Measurements from ENCODE around the gene SLC48A1. TPM values are rescaled to one million over a fixed set of nuclear protein-coding genes. Genes with fewer than 3 reads are reported as not detected.
A peak's percentile ranks its signal among the peaks of the same experiment; 100 is the strongest.

Gene SLC48A1
- polyA plus RNA-seq (ENCODE audit: insufficient read length in 3 of 3): 10 to 100 TPM; 41.9 to 51.3 (median 47.4) TPM
- long read RNA-seq, donor 1, transcript SLC48A1-201 (3 exons, 3,010 nt): major isoform, 25 of 111 reads
- long read RNA-seq, donor 1, partial matches to known transcripts: 86 of 111 reads
- long read RNA-seq, donor 1, other reads (novel, unspliced or antisense): 0 of 111 reads
- long read RNA-seq, donor 2, transcript SLC48A1-201 (3 exons, 3,010 nt): major isoform, 27 of 56 reads
- long read RNA-seq, donor 2, partial matches to known transcripts: 29 of 56 reads
- long read RNA-seq, donor 2, other reads (novel, unspliced or antisense): 0 of 56 reads
- long read RNA-seq, donor 3, transcript SLC48A1-201 (3 exons, 3,010 nt): major isoform, 23 of 122 reads
- long read RNA-seq, donor 3, partial matches to known transcripts: 99 of 122 reads
- long read RNA-seq, donor 3, other reads (novel, unspliced or antisense): 0 of 122 reads
- long read RNA-seq, donor 4, transcript SLC48A1-201 (3 exons, 3,010 nt): major isoform, 18 of 18 reads
- long read RNA-seq, donor 4, partial matches to known transcripts: 0 of 18 reads
- long read RNA-seq, donor 4, other reads (novel, unspliced or antisense): 0 of 18 reads
- long read RNA-seq, donor 5: 0 reads
- long read RNA-seq, donor 6, transcript SLC48A1-201 (3 exons, 3,010 nt): major isoform, 28 of 97 reads
- long read RNA-seq, donor 6, partial matches to known transcripts: 68 of 97 reads
- long read RNA-seq, donor 6, other reads (novel, unspliced or antisense): 0 of 97 reads
- long read RNA-seq, donor 7, transcript SLC48A1-201 (3 exons, 3,010 nt): major isoform, 11 of 98 reads
- long read RNA-seq, donor 7, partial matches to known transcripts: 85 of 98 reads
- long read RNA-seq, donor 7, other reads (novel, unspliced or antisense): 0 of 98 reads
- long read RNA-seq, donor 8, transcript SLC48A1-201 (3 exons, 3,010 nt): major isoform, 47 of 54 reads
- long read RNA-seq, donor 8, partial matches to known transcripts: 6 of 54 reads
- long read RNA-seq, donor 8, other reads (novel, unspliced or antisense): 0 of 54 reads
- long read RNA-seq, donor 9, transcript SLC48A1-201 (3 exons, 3,010 nt): major isoform, 16 of 16 reads
- long read RNA-seq, donor 9, partial matches to known transcripts: 0 of 16 reads
- long read RNA-seq, donor 9, other reads (novel, unspliced or antisense): 0 of 16 reads
- long read RNA-seq, donor 10, transcript SLC48A1-201 (3 exons, 3,010 nt): major isoform, 33 of 41 reads
- long read RNA-seq, donor 10, partial matches to known transcripts: 7 of 41 reads
- long read RNA-seq, donor 10, other reads (novel, unspliced or antisense): 0 of 41 reads
- long read RNA-seq, donor 11, transcript SLC48A1-201 (3 exons, 3,010 nt): major isoform, 17 of 120 reads
- long read RNA-seq, donor 11, partial matches to known transcripts: 102 of 120 reads
- long read RNA-seq, donor 11, other reads (novel, unspliced or antisense): 0 of 120 reads
- long read RNA-seq, donor 12, transcript SLC48A1-201 (3 exons, 3,010 nt): major isoform, 19 of 86 reads
- long read RNA-seq, donor 12, partial matches to known transcripts: 67 of 86 reads
- long read RNA-seq, donor 12, other reads (novel, unspliced or antisense): 0 of 86 reads
- long read RNA-seq, donor 13: 0 reads
- long read RNA-seq, donor 14, transcript SLC48A1-201 (3 exons, 3,010 nt): major isoform, 9 of 14 reads
- long read RNA-seq, donor 14, partial matches to known transcripts: 5 of 14 reads
- long read RNA-seq, donor 14, other reads (novel, unspliced or antisense): 0 of 14 reads
- long read RNA-seq, donor 15, transcript SLC48A1-201 (3 exons, 3,010 nt): major isoform, 5 of 13 reads
- long read RNA-seq, donor 15, partial matches to known transcripts: 0 of 13 reads
- long read RNA-seq, donor 15, other reads (novel, unspliced or antisense): 8 of 13 reads
- long read RNA-seq, donor 16, transcript SLC48A1-201 (3 exons, 3,010 nt): major isoform, 54 of 111 reads
- long read RNA-seq, donor 16, partial matches to known transcripts: 50 of 111 reads
- long read RNA-seq, donor 16, other reads (novel, unspliced or antisense): 7 of 111 reads

- peak in 3 of 11 donors; percentile 57 to 70 (median 63) for DNase-seq (ENCODE audit: extremely low read depth in 1 of 11, low read depth in 9 of 11, low spot score in 4 of 11)
These were observed at the start of gene SLC48A1 for GRCh38 chr12:47773062-47773857. SLC48A1 (plus strand) TSS chr12:47773238; CDS start chr12:47773305, 67 bp downstream.

GRCh38 chr12:47725091-47725772, 47.8 kb upstream of the SLC48A1 start, which contains the start of gene ENDOU:
ENDOU (minus strand) TSS chr12:47725490; CDS start chr12:47725413, 77 bp downstream.
- no peak for DNase-seq (ENCODE audit: extremely low read depth in 1 of 11, low read depth in 9 of 11, low spot score in 4 of 11)

GRCh38 chr12:47725893-47726292, 47.1 kb upstream of the SLC48A1 start:
- DNase-seq (ENCODE audit: extremely low read depth in 1 of 11, low read depth in 9 of 11, low spot score in 4 of 11): no peak

GRCh38 chr12:47729233-47729632, 43.8 kb upstream of the SLC48A1 start:
- no peak for DNase-seq (ENCODE audit: extremely low read depth in 1 of 11, low read depth in 9 of 11, low spot score in 4 of 11)

GRCh38 chr12:47730341-47730744, 42.7 kb upstream of the SLC48A1 start:
- DNase-seq (ENCODE audit: extremely low read depth in 1 of 11, low read depth in 9 of 11, low spot score in 4 of 11): no peak

GRCh38 chr12:47731723-47732122, 41.3 kb upstream of the SLC48A1 start:
- no peak for DNase-seq (ENCODE audit: extremely low read depth in 1 of 11, low read depth in 9 of 11, low spot score in 4 of 11)

GRCh38 chr12:47732504-47732903, 40.5 kb upstream of the SLC48A1 start:
- DNase-seq (ENCODE audit: extremely low read depth in 1 of 11, low read depth in 9 of 11, low spot score in 4 of 11): no peak

- DNase-seq (ENCODE audit: extremely low read depth in 1 of 11, low read depth in 9 of 11, low spot score in 4 of 11): no peak
These were observed 39.9 kb upstream of the SLC48A1 start for GRCh38 chr12:47733142-47733541.

- DNase-seq (ENCODE audit: extremely low read depth in 1 of 11, low read depth in 9 of 11, low spot score in 4 of 11): no peak
These were observed 38.1 kb upstream of the SLC48A1 start for GRCh38 chr12:47734725-47735480.

GRCh38 chr12:47735649-47736048, 37.4 kb upstream of the SLC48A1 start:
- DNase-seq (ENCODE audit: extremely low read depth in 1 of 11, low read depth in 9 of 11, low spot score in 4 of 11): no peak

- DNase-seq (ENCODE audit: extremely low read depth in 1 of 11, low read depth in 9 of 11, low spot score in 4 of 11): no peak
These were observed 36.8 kb upstream of the SLC48A1 start for GRCh38 chr12:47736216-47736615.

- no peak for DNase-seq (ENCODE audit: extremely low read depth in 1 of 11, low read depth in 9 of 11, low spot score in 4 of 11)
These were observed 36.0 kb upstream of the SLC48A1 start for GRCh38 chr12:47736877-47737676.

- no peak for DNase-seq (ENCODE audit: extremely low read depth in 1 of 11, low read depth in 9 of 11, low spot score in 4 of 11)
These were observed 35.0 kb upstream of the SLC48A1 start for GRCh38 chr12:47737936-47738594.

- DNase-seq (ENCODE audit: extremely low read depth in 1 of 11, low read depth in 9 of 11, low spot score in 4 of 11): no peak
These were observed 33.7 kb upstream of the SLC48A1 start for GRCh38 chr12:47739297-47739696.
